Esophagus muscularis mucosa (tissue), 4 donors: ENCODE results near the gene ACVR2B.

Experiments
- EP300 ChIP-seq: sonication (generic); formaldehyde crosslinking; IDR thresholded peaks from one replicate; pipeline ENCODE4 v1.6.1; 2017; ENCODE audit warnings: antibody characterized with exemption
- POLR2A ChIP-seq: fragments of 450-650 bp; IDR thresholded peaks from one replicate; pipeline ENCODE4 v1.6.1; 2017; ENCODE audit warnings: antibody characterized with exemption, moderate library complexity, mild to moderate bottlenecking, low read depth
- POLR2AphosphoS5 ChIP-seq, 2 donors: sonication (generic); formaldehyde crosslinking; IDR thresholded peaks; one replicate each; pipeline ENCODE4 v1.6.1; 2017; ENCODE audit warnings: antibody characterized with exemption in 2 of 2
- TF ChIP-seq, protein P1 (sequence below), 3 experiments: fragments of 200-600 bp in 2 of 3; fragments of 450-650 bp in 1 of 3; sonication (generic) in 2 of 3; IDR thresholded peaks; one replicate each; pipeline ENCODE4 v1.5.1; 2017 to 2019; ENCODE audit warnings: antibody characterized with exemption in 3 of 3, mild to moderate bottlenecking in 2 of 3, moderate library complexity in 1 of 3

DNA sequence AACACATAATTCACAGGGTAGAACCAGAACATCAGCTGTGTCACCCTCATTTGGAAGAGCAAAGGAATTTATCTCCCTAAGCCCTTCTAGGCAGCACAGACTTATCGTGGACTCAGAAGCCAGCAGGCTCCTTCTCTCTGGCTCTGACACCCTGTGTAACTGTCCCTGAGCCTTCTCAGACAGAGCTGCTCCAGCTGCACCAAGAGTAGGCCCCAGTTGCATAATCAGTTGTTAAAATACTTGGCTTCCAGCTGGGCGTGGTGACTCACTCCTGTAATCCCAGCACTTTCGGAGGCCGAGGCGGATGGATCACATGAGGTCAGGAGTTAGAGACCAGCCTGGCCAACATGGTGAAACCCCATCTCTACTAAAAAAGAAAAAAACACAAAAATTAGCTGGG, 49.4 kb upstream of the ACVR2B start:
- TF ChIP-seq, protein P1, sequence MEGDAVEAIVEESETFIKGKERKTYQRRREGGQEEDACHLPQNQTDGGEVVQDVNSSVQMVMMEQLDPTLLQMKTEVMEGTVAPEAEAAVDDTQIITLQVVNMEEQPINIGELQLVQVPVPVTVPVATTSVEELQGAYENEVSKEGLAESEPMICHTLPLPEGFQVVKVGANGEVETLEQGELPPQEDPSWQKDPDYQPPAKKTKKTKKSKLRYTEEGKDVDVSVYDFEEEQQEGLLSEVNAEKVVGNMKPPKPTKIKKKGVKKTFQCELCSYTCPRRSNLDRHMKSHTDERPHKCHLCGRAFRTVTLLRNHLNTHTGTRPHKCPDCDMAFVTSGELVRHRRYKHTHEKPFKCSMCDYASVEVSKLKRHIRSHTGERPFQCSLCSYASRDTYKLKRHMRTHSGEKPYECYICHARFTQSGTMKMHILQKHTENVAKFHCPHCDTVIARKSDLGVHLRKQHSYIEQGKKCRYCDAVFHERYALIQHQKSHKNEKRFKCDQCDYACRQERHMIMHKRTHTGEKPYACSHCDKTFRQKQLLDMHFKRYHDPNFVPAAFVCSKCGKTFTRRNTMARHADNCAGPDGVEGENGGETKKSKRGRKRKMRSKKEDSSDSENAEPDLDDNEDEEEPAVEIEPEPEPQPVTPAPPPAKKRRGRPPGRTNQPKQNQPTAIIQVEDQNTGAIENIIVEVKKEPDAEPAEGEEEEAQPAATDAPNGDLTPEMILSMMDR (IDR thresholded peaks at IDR 0.05) = no peak
- TF ChIP-seq POLR2A (no peak), EP300 (no peak), POLR2AphosphoS5 (IDR thresholded peaks at IDR 0.05) (peak in 1 of 2 donors; percentile 31)
